Bone marrow (tissue), 2 donors: ENCODE results near the gene RBM38.
"Not testable (repeated sequence)": the region's sequence is repeated elsewhere in the genome, so short reads cannot be mapped to it uniquely, and the experiment has no call there.

Experiments used
- DNase-seq, 2 donors: peaks; one replicate each; lab custom pipeline; 2025; lab: John Stamatoyannopoulos, UW

The RBM38 gene

GRCh38 chr20:57419479-57419878, 28.3 kb downstream of the RBM38 start:
- not testable (repeated sequence) for DNase-seq

GRCh38 chr20:57420571-57421252, 29.5 kb downstream of the RBM38 start:
- DNase-seq: no peak

GRCh38 chr20:57421253-57422220, 30.3 kb downstream of the RBM38 start:
- DNase-seq: no peak

- no peak for DNase-seq
Observed at GRCh38 chr20:57422254-57422653, 31.1 kb downstream of the RBM38 start.

- DNase-seq: peak in 1 of 2 donors; percentile 5
Observed at GRCh38 chr20:57425150-57426013, 34.2 kb downstream of the RBM38 start.

GRCh38 chr20:57426271-57426689, 35.1 kb downstream of the RBM38 start:
- no peak for DNase-seq

- no peak for DNase-seq
Observed at GRCh38 chr20:57426831-57427230, 35.6 kb downstream of the RBM38 start.

- no peak for DNase-seq
Observed at GRCh38 chr20:57428324-57429158, 37.3 kb downstream of the RBM38 start.

- no peak for DNase-seq
Observed at GRCh38 chr20:57429159-57429496, 37.9 kb downstream of the RBM38 start.

- peak; percentile 8 to 40 for DNase-seq
Observed at GRCh38 chr20:57429580-57430200, 38.5 kb downstream of the RBM38 start.

- DNase-seq: not testable (repeated sequence)
Observed at GRCh38 chr20:57430201-57430596, 39.0 kb downstream of the RBM38 start.

GRCh38 chr20:57431539-57431835, 40.3 kb downstream of the RBM38 start:
- DNase-seq: no peak

- no peak for DNase-seq
Observed at GRCh38 chr20:57432480-57432861, 41.3 kb downstream of the RBM38 start.

- DNase-seq: peak; percentile 18 to 85
Observed at GRCh38 chr20:57432862-57433491, 41.8 kb downstream of the RBM38 start.

GRCh38 chr20:57433657-57434389, 42.6 kb downstream of the RBM38 start:
- no peak for DNase-seq

- no peak for DNase-seq
Observed at GRCh38 chr20:57434390-57434700, 43.1 kb downstream of the RBM38 start.

GRCh38 chr20:57435105-57435497, 43.9 kb downstream of the RBM38 start:
- DNase-seq: no peak

GRCh38 chr20:57435498-57436222, 44.5 kb downstream of the RBM38 start:
- DNase-seq: peak; percentile 15 to 36

GRCh38 chr20:57436223-57436545, 45.0 kb downstream of the RBM38 start:
- DNase-seq: no peak

GRCh38 chr20:57437267-57437666, 46.1 kb downstream of the RBM38 start:
- no peak for DNase-seq
